Uterus (tissue), 4 donors: ENCODE results near the gene AHDC1. TPM values are rescaled to one million over a fixed set of nuclear protein-coding genes. Genes with fewer than 3 reads are reported as not detected.
"Not testable (repeated sequence)": the region's sequence is repeated elsewhere in the genome, so short reads cannot be mapped to it uniquely, and the experiment has no call there.

Experiments used
- DNase-seq, 2 donors: peaks; one replicate each; pipeline ENCODE4 v3.0.0-alpha.2; 2019 to 2020
- H3K27ac ChIP-seq, 2 donors: fragments of 200-600 bp; sonication (generic); 1 replicate in 1 of 2; 2 replicates in 1 of 2; pipeline ENCODE4 v1.5.1; 2016 to 2018
- H3K27me3 ChIP-seq, 2 donors: fragments of 200-600 bp; sonication (generic); one replicate each; pipeline ENCODE4 v1.5.1; 2018 to 2019; ENCODE audit warnings: control low read depth in 1 of 2
- H3K36me3 ChIP-seq, 2 donors: fragments of 200-600 bp; sonication (generic); one replicate each; pipeline ENCODE4 v1.5.1; 2019; ENCODE audit warnings: control low read depth in 1 of 2
- H3K4me1 ChIP-seq, 2 donors: fragments of 200-600 bp; sonication (generic); one replicate each; pipeline ENCODE4 v1.5.1; 2018 to 2019; ENCODE audit warnings: control low read depth in 1 of 2
- H3K4me3 ChIP-seq, 2 donors: fragments of 200-600 bp; sonication (generic); 1 replicate in 1 of 2; 2 replicates in 1 of 2; pipeline ENCODE4 v1.5.1; 2018 to 2019; ENCODE audit warnings: mild to moderate bottlenecking in 1 of 2
- H3K9me3 ChIP-seq, 2 donors: fragments of 200-600 bp; sonication (generic); one replicate each; pipeline ENCODE4 v1.5.1; 2019; ENCODE audit warnings: control low read depth in 1 of 2
- POLR2A ChIP-seq, 2 donors: fragments of 450-650 bp; IDR thresholded peaks; one replicate each; pipeline ENCODE4 v1.6.1; 2016; ENCODE audit warnings: antibody characterized with exemption in 2 of 2, mild to moderate bottlenecking in 1 of 2, moderate library complexity in 1 of 2
- intact Hi-C: fragments of 100-400 bp; cut with DNase I; formaldehyde crosslinking; loops from one replicate; pipeline ENCODE4 v1.15.1; 2023; ENCODE audit warnings: low total_unique reads
- total RNA-seq, 4 donors: library from RNA; depleted of rRNA in 3 of 4; stranded (reverse); fragments of >200 nt in 3 of 4; gene quantifications; one replicate each; pipeline versions ENCODE4 v1.1.0 to v1.2.4, GENCODE V29; 2014 to 2023
- TF ChIP-seq, protein P1 (sequence below), 4 experiments: fragments of 200-600 bp in 2 of 4; fragments of 450-650 bp in 2 of 4; sonication (generic) in 2 of 4; IDR thresholded peaks; one replicate each; pipeline ENCODE4 v1.5.1; 2016 to 2019; ENCODE audit warnings: antibody characterized with exemption in 4 of 4, mild to moderate bottlenecking in 2 of 4, moderate library complexity in 1 of 4
- donor health status: DM: yes; HTN: yes; CAD: no.

Gene AHDC1
- total RNA-seq, 4 donors from 2014 or later = 11.2 to 179 (median 50.7) TPM

DNA sequence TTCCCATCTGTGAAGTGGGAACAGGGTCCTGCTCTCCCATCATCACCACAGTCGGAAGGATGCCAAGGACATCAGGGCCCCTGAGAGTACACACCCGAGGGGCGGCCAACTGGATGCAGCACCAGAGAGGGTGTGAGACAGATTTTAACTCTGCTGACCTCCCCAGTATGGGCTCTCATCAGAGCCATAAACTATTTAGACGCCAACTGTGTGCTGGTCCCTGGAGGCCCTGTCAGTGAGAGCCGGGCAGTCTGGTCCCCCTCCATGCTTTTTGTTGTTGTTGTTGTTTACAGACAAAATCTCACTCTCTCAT, 29.3 kb upstream of the AHDC1 start:
- Histone ChIP-seq H3K4me3 (no peak overlapping the region), H3K27me3 (peaks cover 0 to 3% of the 10 kb centered on the region in 2 donors), H3K9me3 (no peaks in the 10 kb centered on the region), H3K4me1 (peaks cover 0 to 6% of the 10 kb centered on the region in 2 donors), H3K36me3 (no peaks in the 10 kb centered on the region), H3K27ac (peak overlapping the region; percentile 67 to 68)
- intact Hi-C loops = no loop called here
- TF ChIP-seq, protein P1, sequence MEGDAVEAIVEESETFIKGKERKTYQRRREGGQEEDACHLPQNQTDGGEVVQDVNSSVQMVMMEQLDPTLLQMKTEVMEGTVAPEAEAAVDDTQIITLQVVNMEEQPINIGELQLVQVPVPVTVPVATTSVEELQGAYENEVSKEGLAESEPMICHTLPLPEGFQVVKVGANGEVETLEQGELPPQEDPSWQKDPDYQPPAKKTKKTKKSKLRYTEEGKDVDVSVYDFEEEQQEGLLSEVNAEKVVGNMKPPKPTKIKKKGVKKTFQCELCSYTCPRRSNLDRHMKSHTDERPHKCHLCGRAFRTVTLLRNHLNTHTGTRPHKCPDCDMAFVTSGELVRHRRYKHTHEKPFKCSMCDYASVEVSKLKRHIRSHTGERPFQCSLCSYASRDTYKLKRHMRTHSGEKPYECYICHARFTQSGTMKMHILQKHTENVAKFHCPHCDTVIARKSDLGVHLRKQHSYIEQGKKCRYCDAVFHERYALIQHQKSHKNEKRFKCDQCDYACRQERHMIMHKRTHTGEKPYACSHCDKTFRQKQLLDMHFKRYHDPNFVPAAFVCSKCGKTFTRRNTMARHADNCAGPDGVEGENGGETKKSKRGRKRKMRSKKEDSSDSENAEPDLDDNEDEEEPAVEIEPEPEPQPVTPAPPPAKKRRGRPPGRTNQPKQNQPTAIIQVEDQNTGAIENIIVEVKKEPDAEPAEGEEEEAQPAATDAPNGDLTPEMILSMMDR (IDR thresholded peaks at IDR 0.05) = no peak
- TF ChIP-seq POLR2A (IDR thresholded peaks at IDR 0.05) = no peak
- no peak for DNase-seq

DNA sequence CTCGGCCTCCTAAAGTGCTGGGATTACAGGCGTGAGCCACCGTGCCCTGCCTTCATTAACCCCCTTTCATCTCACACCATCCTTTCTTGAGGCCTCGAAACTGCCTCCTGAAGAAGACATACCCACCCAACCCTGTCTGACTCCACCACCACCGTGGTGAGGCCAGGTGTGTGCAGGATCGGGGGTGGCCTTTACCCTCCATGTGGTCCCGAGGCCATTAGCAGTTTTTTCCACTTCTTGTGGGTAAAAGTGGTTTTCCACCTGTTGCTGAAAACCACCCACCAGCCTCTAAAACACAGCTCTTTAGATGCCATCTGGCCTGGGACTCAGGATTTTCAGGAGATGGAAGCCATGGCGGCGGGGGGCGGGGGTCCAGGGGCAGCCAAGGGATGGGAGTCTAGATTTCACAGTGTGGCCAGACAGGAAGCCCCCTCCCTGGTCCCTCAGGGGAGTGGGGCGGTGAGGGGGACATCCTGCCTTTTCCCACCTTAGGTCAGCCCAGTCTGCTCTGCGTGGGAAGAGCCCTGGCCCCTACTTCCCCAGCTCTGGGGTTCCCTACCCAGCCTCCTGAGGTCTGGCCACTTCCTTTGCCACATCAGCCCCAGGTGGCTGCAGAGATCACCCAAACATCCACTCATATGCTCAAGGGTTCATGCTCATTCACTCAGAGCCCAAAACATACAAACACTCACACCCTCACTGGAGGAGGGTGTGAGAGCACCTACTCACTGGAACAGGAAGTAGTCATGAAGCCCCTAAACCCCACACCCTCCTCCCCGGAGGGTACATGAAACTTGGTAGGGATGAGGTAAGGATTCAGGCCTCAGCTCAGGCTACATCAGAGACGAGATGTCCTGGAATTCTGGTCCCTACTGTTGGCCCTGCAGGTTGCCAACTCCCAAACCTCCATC, 28.7 kb upstream of the AHDC1 start:
- Histone ChIP-seq H3K4me1 (peaks cover 0 to 6% of the 10 kb centered on the region in 2 donors), H3K9me3 (no peaks in the 10 kb centered on the region), H3K36me3 (no peaks in the 10 kb centered on the region), H3K27ac (peak overlapping the region; percentile 67 to 68), H3K4me3 (no peak overlapping the region), H3K27me3 (peaks cover 0 to 3% of the 10 kb centered on the region in 2 donors)
- intact Hi-C loops = no loop called here
- TF ChIP-seq POLR2A (IDR thresholded peaks at IDR 0.05) = no peak
- TF ChIP-seq, protein P1 (IDR thresholded peaks at IDR 0.05) = no peak
- no peak for DNase-seq

DNA sequence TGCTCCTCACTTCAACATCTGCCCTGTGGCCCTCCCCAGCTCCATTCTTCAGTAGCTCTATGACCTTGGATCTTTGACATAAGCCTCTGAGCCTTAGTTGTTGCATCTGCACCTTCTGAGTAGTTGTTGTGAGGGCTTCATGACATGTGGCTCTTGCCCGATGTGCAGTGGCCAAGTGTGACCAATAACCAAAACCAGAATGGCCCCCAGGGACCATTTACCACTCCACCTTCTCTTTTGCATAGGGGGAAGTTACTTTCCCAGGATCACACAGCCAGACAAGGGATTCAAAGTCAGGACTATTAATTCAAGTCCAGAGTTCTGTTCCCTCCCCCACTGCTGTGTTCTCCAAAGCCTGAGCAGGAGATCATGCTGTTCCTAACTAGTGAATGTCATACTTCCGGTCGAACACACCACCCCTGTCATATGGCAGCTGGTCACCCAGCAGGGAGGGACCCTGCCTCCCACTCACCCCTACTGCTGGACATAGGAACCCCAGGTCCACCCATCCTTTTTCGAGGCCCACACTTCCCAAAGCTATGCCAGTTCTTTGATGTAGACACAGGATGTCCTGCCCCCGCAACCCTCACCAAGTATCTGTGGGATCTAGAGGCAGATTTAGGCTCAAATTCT, 27.0 kb upstream of the AHDC1 start:
- H3K9me3 ChIP-seq = no peaks in the 10 kb centered on the region
- DNase-seq = peak in 1 of 2 donors; percentile 73
- no peaks in the 10 kb centered on the region for H3K36me3 ChIP-seq
- no peak overlapping the region for H3K4me3 ChIP-seq
- H3K27me3 ChIP-seq = peaks cover 0 to 3% of the 10 kb centered on the region in 2 donors
- intact Hi-C loops = no loop called here
- TF ChIP-seq, protein P1 (IDR thresholded peaks at IDR 0.05) = no peak
- peak in 1 of 2 donors; percentile 48 for TF ChIP-seq POLR2A (IDR thresholded peaks at IDR 0.05)
- H3K27ac ChIP-seq = peak overlapping the region; percentile 67 to 68
- peaks cover 0 to 6% of the 10 kb centered on the region in 2 donors for H3K4me1 ChIP-seq

DNA sequence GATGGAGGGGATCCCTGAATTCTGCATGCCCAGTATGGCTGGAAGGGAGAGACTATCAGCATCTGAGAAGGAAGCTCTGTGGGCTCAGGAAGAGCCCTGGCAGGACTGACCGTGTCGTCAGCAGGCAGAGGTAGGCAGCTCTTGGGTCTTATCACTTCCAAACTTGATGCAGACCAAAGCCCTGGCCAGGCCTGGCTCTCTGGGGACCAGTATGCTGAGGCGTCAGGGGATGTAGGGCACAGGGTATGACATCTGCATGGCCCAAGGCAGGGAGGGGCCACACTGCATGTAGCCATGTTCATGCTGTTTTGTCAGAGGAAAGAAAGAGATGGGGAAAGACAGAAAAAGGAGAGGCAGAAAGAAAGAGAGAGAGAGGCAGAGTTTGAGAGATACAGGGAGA, 24.8 kb upstream of the AHDC1 start:
- Histone ChIP-seq H3K27ac (peak overlapping the region; percentile 39 to 67), H3K4me3 (no peak overlapping the region), H3K36me3 (no peaks in the 10 kb centered on the region), H3K4me1 (no peaks in the 10 kb centered on the region), H3K27me3 (no peaks in the 10 kb centered on the region), H3K9me3 (no peaks in the 10 kb centered on the region)
- intact Hi-C loops = no loop called here
- no peak for DNase-seq
- TF ChIP-seq POLR2A (IDR thresholded peaks at IDR 0.05) = no peak
- TF ChIP-seq, protein P1 (IDR thresholded peaks at IDR 0.05) = no peak

DNA sequence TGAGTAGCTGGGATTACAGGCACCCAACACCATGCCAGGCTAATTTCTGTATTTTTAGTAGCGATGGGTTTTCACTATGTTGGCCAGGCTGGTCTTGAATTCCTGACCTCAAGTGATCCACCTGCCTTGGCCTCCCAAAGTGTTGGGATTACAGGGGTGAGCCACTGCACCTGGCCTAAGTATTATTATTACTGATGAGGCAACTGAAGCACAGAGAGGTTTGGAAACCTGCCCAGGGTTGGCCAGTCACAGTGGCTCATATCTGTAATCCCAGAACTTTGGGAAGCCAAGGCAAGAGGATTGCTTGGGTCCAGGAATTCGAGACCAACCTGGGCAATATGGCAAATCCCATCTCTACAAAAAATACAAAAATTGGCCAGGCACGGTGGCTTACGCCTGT, 23.8 kb upstream of the AHDC1 start:
- DNase-seq, intact Hi-C loops, H3K4me1 ChIP-seq, H3K27me3 ChIP-seq, H3K27ac ChIP-seq, H3K9me3 ChIP-seq, H3K4me3 ChIP-seq, H3K36me3 ChIP-seq: not testable (repeated sequence)
